NCI-H524 (cell line): ENCODE measurements around the gene ATP5MK.
"Not testable (repeated sequence)": the region's sequence is repeated elsewhere in the genome, so short reads cannot be mapped to it uniquely, and the experiment has no call there.

Experiments
- DNase-seq, 2 experiments: peaks; one replicate each; lab custom pipeline; 2025; lab: John Stamatoyannopoulos, UW

Gene ATP5MK

GRCh38 chr10:103396067-103396788, at the start of gene ATP5MK, which contains the start of gene PDCD11:
Gene ATP5MK (minus strand): TSS chr10:103396475. CDS start chr10:103392457, 4,018 bp downstream.
Gene PDCD11 (plus strand): TSS chr10:103396626. CDS start chr10:103398427, 1,801 bp downstream.
- peak; percentile 83 to 88 for DNase-seq

GRCh38 chr10:103445366-103445765, 49.1 kb upstream of the ATP5MK start:
- no peak for DNase-seq

GRCh38 chr10:103444478-103444877, 48.2 kb upstream of the ATP5MK start:
- DNase-seq: no peak

- DNase-seq: no peak
These were observed 47.4 kb upstream of the ATP5MK start for GRCh38 chr10:103443475-103444185.

GRCh38 chr10:103442031-103442461, 45.8 kb upstream of the ATP5MK start:
- DNase-seq: no peak

GRCh38 chr10:103441611-103442010, 45.3 kb upstream of the ATP5MK start:
- no peak for DNase-seq

- no peak for DNase-seq
These were observed 44.9 kb upstream of the ATP5MK start for GRCh38 chr10:103441206-103441605.

GRCh38 chr10:103440416-103440815, 44.1 kb upstream of the ATP5MK start:
- DNase-seq: no peak

GRCh38 chr10:103439776-103440175, 43.5 kb upstream of the ATP5MK start:
- no peak for DNase-seq

GRCh38 chr10:103433858-103434257, 37.6 kb upstream of the ATP5MK start:
- DNase-seq: no peak

GRCh38 chr10:103431902-103432301, 35.6 kb upstream of the ATP5MK start:
- no peak for DNase-seq

GRCh38 chr10:103429647-103430046, 33.4 kb upstream of the ATP5MK start:
- no peak for DNase-seq

- DNase-seq: no peak
These were observed 32.8 kb upstream of the ATP5MK start for GRCh38 chr10:103428989-103429643.

- DNase-seq: no peak
These were observed 31.6 kb upstream of the ATP5MK start for GRCh38 chr10:103427866-103428265.

- no peak for DNase-seq
These were observed 27.5 kb upstream of the ATP5MK start for GRCh38 chr10:103423748-103424147.

GRCh38 chr10:103419101-103419500, 22.8 kb upstream of the ATP5MK start:
- DNase-seq: no peak

- DNase-seq: no peak
These were observed 21.3 kb upstream of the ATP5MK start for GRCh38 chr10:103417601-103418000.

- DNase-seq: not testable (repeated sequence)
These were observed 20.8 kb upstream of the ATP5MK start for GRCh38 chr10:103417148-103417469.

- DNase-seq: peak; percentile 6 to 32
These were observed 20.3 kb upstream of the ATP5MK start for GRCh38 chr10:103416436-103417147.

- no peak for DNase-seq
These were observed 19.3 kb upstream of the ATP5MK start for GRCh38 chr10:103415581-103415980.

GRCh38 chr10:103413564-103413963, 17.3 kb upstream of the ATP5MK start:
- no peak for DNase-seq

GRCh38 chr10:103397191-103397825, 1.0 kb upstream of the ATP5MK start:
- DNase-seq: no peak
